ENCODE results near the gene PIGA. TPM values are rescaled to one million over a fixed set of nuclear protein-coding genes. Genes with fewer than 3 reads are reported as not detected.

The PIGA gene
- total and polyA plus RNA-seq, 11 donors = 1.6 to 9.9 (median 4.5) TPM

DNA sequence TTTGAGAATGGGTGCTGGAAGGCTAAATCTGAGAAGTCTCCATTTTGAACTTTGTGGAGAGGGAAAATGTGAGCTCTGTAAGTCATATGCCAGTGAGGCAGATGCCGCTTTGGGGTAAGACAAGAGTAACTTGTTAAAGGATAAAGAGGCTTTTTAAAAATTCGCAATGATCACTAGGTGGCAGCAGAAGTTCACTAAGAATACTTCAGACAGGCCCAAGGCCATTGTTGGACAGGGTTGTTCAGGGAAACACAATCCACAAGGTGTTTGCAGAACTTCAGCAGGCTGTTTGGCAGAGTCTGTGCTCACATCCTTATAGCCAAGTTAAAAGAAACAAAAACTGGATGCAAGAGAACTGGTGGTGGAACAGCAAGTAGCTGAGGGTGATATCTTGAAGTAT, 13.7 kb upstream of the PIGA start:
- Histone ChIP-seq H3K27ac (no peak overlapping the region), H3K36me3 (peaks cover 0 to 18% (median 0%) of the 10 kb centered on the region in 9 donors), H3K27me3 (peaks cover 0 to 10% (median 0%) of the 10 kb centered on the region in 9 donors), H3K9me3 (no peaks in the 10 kb centered on the region), H3K4me3 (no peak overlapping the region), H3K4me1 (no peaks in the 10 kb centered on the region)
- 20 to 28% (median 25%) methylated on average over 2 of the region's 2 CpGs for WGBS, 4 donors
- TF ChIP-seq, protein P1, sequence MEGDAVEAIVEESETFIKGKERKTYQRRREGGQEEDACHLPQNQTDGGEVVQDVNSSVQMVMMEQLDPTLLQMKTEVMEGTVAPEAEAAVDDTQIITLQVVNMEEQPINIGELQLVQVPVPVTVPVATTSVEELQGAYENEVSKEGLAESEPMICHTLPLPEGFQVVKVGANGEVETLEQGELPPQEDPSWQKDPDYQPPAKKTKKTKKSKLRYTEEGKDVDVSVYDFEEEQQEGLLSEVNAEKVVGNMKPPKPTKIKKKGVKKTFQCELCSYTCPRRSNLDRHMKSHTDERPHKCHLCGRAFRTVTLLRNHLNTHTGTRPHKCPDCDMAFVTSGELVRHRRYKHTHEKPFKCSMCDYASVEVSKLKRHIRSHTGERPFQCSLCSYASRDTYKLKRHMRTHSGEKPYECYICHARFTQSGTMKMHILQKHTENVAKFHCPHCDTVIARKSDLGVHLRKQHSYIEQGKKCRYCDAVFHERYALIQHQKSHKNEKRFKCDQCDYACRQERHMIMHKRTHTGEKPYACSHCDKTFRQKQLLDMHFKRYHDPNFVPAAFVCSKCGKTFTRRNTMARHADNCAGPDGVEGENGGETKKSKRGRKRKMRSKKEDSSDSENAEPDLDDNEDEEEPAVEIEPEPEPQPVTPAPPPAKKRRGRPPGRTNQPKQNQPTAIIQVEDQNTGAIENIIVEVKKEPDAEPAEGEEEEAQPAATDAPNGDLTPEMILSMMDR (IDR thresholded peaks at IDR 0.05) = peak; percentile 33 to 61 (median 49)
- no peak for TF ChIP-seq POLR2A (IDR thresholded peaks at IDR 0.05)
- peak; percentile 76 to 88 (median 82) for ATAC-seq
- intact Hi-C loops (cut with DNase I) = loop anchor here in 9 of 10 donors (1.0 to 10.0 kb wide), 7 partner anchors 118 to 226 kb away; no protein-coding TSS in a partner anchor
- peak in 4 of 5 donors; percentile 18 to 34 (median 27) for DNase-seq

- TF ChIP-seq POLR2A (IDR thresholded peaks at IDR 0.05) = no peak
- TF ChIP-seq, protein P1 (IDR thresholded peaks at IDR 0.05) = no peak
- ATAC-seq (no peak), DNase-seq (no peak)
- peaks cover 0 to 23% (median 0%) of the 10 kb centered on the region in 9 donors for H3K27me3 ChIP-seq
- no peak overlapping the region for H3K4me3 ChIP-seq
- intact Hi-C loops (cut with DNase I) = loop anchor here in 8 of 10 donors (5.0 to 10.0 kb wide), 4 partner anchors 121 to 229 kb away; no protein-coding TSS in a partner anchor
- H3K27ac ChIP-seq = no peak overlapping the region
- H3K4me1 ChIP-seq = no peaks in the 10 kb centered on the region
- 72 to 86% (median 76%) methylated on average over 3 of the region's 3 CpGs for WGBS, 4 donors
- H3K36me3 ChIP-seq = peaks cover 0 to 18% (median 0%) of the 10 kb centered on the region in 9 donors
- no peaks in the 10 kb centered on the region for H3K9me3 ChIP-seq
Measured at GRCh38 chrX:15345976-15346375, 10.7 kb upstream of the PIGA start.

- intact Hi-C loops (cut with DNase I) = loop anchor here in 5 of 10 donors (10.0 kb wide), 2 partner anchors 221 to 231 kb away; no protein-coding TSS in a partner anchor
- Histone ChIP-seq H3K9me3 (no peaks in the 10 kb centered on the region), H3K4me3 (no peak overlapping the region), H3K27me3 (peaks cover 0 to 32% (median 0%) of the 10 kb centered on the region in 9 donors), H3K36me3 (peaks cover 0 to 18% (median 0%) of the 10 kb centered on the region in 9 donors), H3K27ac (no peak overlapping the region), H3K4me1 (no peaks in the 10 kb centered on the region)
- ATAC-seq (no peak), DNase-seq (no peak)
- no peak for TF ChIP-seq POLR2A (IDR thresholded peaks at IDR 0.05)
- TF ChIP-seq, protein P1 (IDR thresholded peaks at IDR 0.05) = no peak
Measured at GRCh38 chrX:15344106-15344505, 8.8 kb upstream of the PIGA start.

DNA sequence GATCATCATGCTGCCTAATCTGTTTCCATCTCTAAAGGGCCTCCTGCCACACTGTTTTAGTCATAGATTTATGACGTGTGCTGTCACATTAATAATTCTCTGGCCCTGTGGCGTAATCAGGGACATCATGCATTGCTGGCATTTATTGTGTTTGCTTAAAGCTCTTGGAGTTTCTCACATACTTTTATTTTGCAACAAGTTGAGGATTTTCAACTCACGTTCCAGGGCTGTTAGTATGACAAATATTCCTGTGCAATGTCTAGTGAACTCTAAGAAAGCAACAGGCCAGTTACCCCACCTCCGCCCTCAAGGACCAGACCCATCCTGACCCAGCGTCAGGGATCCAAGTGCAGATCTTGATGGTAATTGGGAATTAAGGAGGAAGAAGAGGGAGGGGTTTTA, 7.8 kb upstream of the PIGA start:
- H3K27me3 ChIP-seq = peaks cover 0 to 35% (median 0%) of the 10 kb centered on the region in 9 donors
- H3K4me1 ChIP-seq = no peaks in the 10 kb centered on the region
- ATAC-seq (no peak), DNase-seq (no peak)
- intact Hi-C loops (cut with DNase I) = loop anchor here in 5 of 10 donors (10.0 kb wide), 2 partner anchors 222 to 232 kb away; no protein-coding TSS in a partner anchor
- H3K36me3 ChIP-seq = peaks cover 0 to 18% (median 0%) of the 10 kb centered on the region in 9 donors
- TF ChIP-seq, protein P1 (IDR thresholded peaks at IDR 0.05) = no peak
- TF ChIP-seq POLR2A (IDR thresholded peaks at IDR 0.05) = no peak
- no peak overlapping the region for H3K4me3 ChIP-seq
- H3K27ac ChIP-seq = no peak overlapping the region
- 60 to 86% (median 78%) methylated on average over 5 of the region's 5 CpGs for WGBS, 4 donors
- no peaks in the 10 kb centered on the region for H3K9me3 ChIP-seq

Measured in heart left ventricle (tissue), 16 donors.